Fibroblast of lung (primary cell): Measurements from ENCODE around the gene PPWD1.

Experiments
- EZH2 ChIP-seq: IDR thresholded peaks from 2 replicates; pipeline ENCODE4 v1.5.1; 2012; ENCODE audit warnings: low read length, control low read depth, mild to moderate bottlenecking; ENCODE audit errors: missing control alignments
- TF ChIP-seq, protein P1 (sequence below), 2 donors: IDR thresholded peaks in 1 of 2; conservative IDR thresholded peaks in 1 of 2; 1 replicate in 1 of 2; 2 replicates in 1 of 2; pipeline ENCODE4 v1.5.1; 2011 to 2012; ENCODE audit warnings: low read length in 2 of 2, control low read depth in 1 of 2, inconsistent platforms in 1 of 2, low read depth in 1 of 2, mild to moderate bottlenecking in 1 of 2

GRCh38 chr5:65555287-65555686 is 7.8 kb upstream of the PPWD1 start:
- no peak for TF ChIP-seq EZH2
- TF ChIP-seq, protein P1, sequence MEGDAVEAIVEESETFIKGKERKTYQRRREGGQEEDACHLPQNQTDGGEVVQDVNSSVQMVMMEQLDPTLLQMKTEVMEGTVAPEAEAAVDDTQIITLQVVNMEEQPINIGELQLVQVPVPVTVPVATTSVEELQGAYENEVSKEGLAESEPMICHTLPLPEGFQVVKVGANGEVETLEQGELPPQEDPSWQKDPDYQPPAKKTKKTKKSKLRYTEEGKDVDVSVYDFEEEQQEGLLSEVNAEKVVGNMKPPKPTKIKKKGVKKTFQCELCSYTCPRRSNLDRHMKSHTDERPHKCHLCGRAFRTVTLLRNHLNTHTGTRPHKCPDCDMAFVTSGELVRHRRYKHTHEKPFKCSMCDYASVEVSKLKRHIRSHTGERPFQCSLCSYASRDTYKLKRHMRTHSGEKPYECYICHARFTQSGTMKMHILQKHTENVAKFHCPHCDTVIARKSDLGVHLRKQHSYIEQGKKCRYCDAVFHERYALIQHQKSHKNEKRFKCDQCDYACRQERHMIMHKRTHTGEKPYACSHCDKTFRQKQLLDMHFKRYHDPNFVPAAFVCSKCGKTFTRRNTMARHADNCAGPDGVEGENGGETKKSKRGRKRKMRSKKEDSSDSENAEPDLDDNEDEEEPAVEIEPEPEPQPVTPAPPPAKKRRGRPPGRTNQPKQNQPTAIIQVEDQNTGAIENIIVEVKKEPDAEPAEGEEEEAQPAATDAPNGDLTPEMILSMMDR (conservative IDR thresholded peaks at IDR 0.05 in 1 of 2, IDR thresholded peaks at IDR 0.05 in 1 of 2; ENCODE audit: low read depth in 1 of 2, low read length in 2 of 2) = no peak
